Uterus (tissue), 4 donors: ENCODE data around the gene FOXC1. TPM values are rescaled to one million over a fixed set of nuclear protein-coding genes. Genes with fewer than 3 reads are reported as not detected.

Source experiments
- DNase-seq, 2 donors: peaks; one replicate each; pipeline ENCODE4 v3.0.0-alpha.2; 2019 to 2020
- H3K27ac ChIP-seq, 2 donors: fragments of 200-600 bp; sonication (generic); 1 replicate in 1 of 2; 2 replicates in 1 of 2; pipeline ENCODE4 v1.5.1; 2016 to 2018
- H3K27me3 ChIP-seq, 2 donors: fragments of 200-600 bp; sonication (generic); one replicate each; pipeline ENCODE4 v1.5.1; 2018 to 2019; ENCODE audit warnings: control low read depth in 1 of 2
- H3K36me3 ChIP-seq, 2 donors: fragments of 200-600 bp; sonication (generic); one replicate each; pipeline ENCODE4 v1.5.1; 2019; ENCODE audit warnings: control low read depth in 1 of 2
- H3K4me1 ChIP-seq, 2 donors: fragments of 200-600 bp; sonication (generic); one replicate each; pipeline ENCODE4 v1.5.1; 2018 to 2019; ENCODE audit warnings: control low read depth in 1 of 2
- H3K4me3 ChIP-seq, 2 donors: fragments of 200-600 bp; sonication (generic); 1 replicate in 1 of 2; 2 replicates in 1 of 2; pipeline ENCODE4 v1.5.1; 2018 to 2019; ENCODE audit warnings: mild to moderate bottlenecking in 1 of 2
- H3K9me3 ChIP-seq, 2 donors: fragments of 200-600 bp; sonication (generic); one replicate each; pipeline ENCODE4 v1.5.1; 2019; ENCODE audit warnings: control low read depth in 1 of 2
- CTCF ChIP-seq, 4 experiments: fragments of 200-600 bp in 2 of 4; fragments of 450-650 bp in 2 of 4; sonication (generic) in 2 of 4; IDR thresholded peaks; one replicate each; pipeline ENCODE4 v1.5.1; 2016 to 2019; ENCODE audit warnings: antibody characterized with exemption in 4 of 4, mild to moderate bottlenecking in 2 of 4, moderate library complexity in 1 of 4
- POLR2A ChIP-seq, 2 donors: fragments of 450-650 bp; IDR thresholded peaks; one replicate each; pipeline ENCODE4 v1.6.1; 2016; ENCODE audit warnings: antibody characterized with exemption in 2 of 2, mild to moderate bottlenecking in 1 of 2, moderate library complexity in 1 of 2
- intact Hi-C: fragments of 100-400 bp; cut with DNase I; formaldehyde crosslinking; loops from one replicate; pipeline ENCODE4 v1.15.1; 2023; ENCODE audit warnings: low total_unique reads
- total RNA-seq, 4 donors: library from RNA; depleted of rRNA in 3 of 4; stranded (reverse); fragments of >200 nt in 3 of 4; gene quantifications; one replicate each; pipeline versions ENCODE4 v1.1.0 to v1.2.4, GENCODE V29; 2014 to 2023
- donor health status: DM: yes; HTN: yes; CAD: no.

Gene FOXC1
- total RNA-seq, 4 donors from 2014 or later, result 1.8 to 15.2 (median 5.1) TPM

DNA sequence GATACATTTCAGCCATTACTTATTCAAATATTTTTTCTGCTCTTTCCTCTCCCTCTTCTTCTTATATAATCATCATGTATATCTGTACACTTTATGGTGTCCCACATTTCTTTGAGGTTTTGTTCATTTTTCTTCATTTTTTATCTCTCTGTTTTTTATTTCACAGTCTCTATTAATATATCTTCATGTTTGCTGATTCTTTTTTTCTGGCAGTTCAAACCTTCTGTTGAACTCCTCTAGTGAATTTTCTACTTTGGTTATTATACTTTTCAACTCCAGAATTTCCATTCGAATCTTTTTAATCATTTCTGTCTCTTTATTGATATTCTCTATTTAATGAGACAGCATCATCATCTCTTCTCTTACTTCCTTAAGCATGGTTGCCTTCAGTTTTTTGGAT is 38.9 kb upstream of the FOXC1 start:
- Histone ChIP-seq H3K4me3 (no peak overlapping the region), H3K27ac (no peak overlapping the region), H3K27me3 (no peaks in the 10 kb centered on the region), H3K4me1 (no peaks in the 10 kb centered on the region), H3K9me3 (peaks cover 0 to 9% of the 10 kb centered on the region in 2 donors), H3K36me3 (no peaks in the 10 kb centered on the region)
- no peak for TF ChIP-seq POLR2A (IDR thresholded peaks at IDR 0.05)
- no peak for TF ChIP-seq CTCF (IDR thresholded peaks at IDR 0.05)
- intact Hi-C loops, result no loop called here
- DNase-seq, result no peak

GRCh38 chr6:1572892-1573291 is 36.8 kb upstream of the FOXC1 start:
- Histone ChIP-seq H3K27ac (no peak overlapping the region), H3K36me3 (no peaks in the 10 kb centered on the region), H3K27me3 (no peaks in the 10 kb centered on the region), H3K9me3 (peaks cover 0 to 9% of the 10 kb centered on the region in 2 donors), H3K4me3 (no peak overlapping the region), H3K4me1 (no peaks in the 10 kb centered on the region)
- no peak for TF ChIP-seq POLR2A (IDR thresholded peaks at IDR 0.05)
- TF ChIP-seq CTCF (IDR thresholded peaks at IDR 0.05), result no peak
- intact Hi-C loops, result no loop called here
- DNase-seq, result no peak

DNA sequence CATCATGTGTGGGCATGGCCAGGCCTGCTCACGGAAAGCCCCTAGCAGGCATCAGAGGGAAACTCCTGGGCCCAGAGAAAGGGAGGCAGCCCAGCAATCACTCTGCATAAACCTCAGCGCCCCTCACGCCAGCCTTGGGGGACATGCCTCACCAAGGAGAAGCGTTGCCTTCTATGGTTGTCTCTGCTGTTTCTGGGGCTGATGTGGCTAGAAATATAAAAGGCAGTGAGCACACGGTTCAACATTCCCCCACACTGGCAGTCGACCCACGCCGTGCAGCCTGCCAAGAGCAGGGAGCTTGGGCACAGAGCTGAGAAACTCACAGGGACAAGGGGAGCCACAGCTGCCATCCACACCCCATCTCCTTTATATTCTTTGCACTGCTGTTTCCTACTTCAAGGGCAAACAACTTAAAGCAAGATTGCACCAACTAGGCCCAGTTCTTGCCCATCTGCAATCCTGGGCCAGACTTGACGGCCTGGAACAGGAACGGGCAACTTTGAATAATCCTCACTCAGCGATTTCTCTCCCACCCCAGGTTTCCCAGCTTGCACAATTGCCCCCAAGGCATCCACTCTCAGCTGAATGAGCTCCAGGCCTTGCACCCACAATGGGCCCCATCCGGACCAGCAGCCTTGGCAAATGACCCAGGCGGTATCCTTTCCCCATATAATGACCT is 35.5 kb upstream of the FOXC1 start:
- Histone ChIP-seq H3K27me3 (no peaks in the 10 kb centered on the region), H3K4me3 (no peak overlapping the region), H3K36me3 (no peaks in the 10 kb centered on the region), H3K9me3 (peaks cover 0 to 9% of the 10 kb centered on the region in 2 donors), H3K27ac (no peak overlapping the region), H3K4me1 (no peaks in the 10 kb centered on the region)
- intact Hi-C loops, result no loop called here
- DNase-seq, result no peak
- TF ChIP-seq CTCF (IDR thresholded peaks at IDR 0.05) (no peak), POLR2A (IDR thresholded peaks at IDR 0.05) (no peak)

GRCh38 chr6:1574890-1575209 is 34.9 kb upstream of the FOXC1 start:
- intact Hi-C loops, result no loop called here
- H3K4me3 ChIP-seq, result no peak overlapping the region

More at GRCh38 chr6:1574890-1575209, 34.9 kb upstream of the FOXC1 start:
- no peak for TF ChIP-seq CTCF (IDR thresholded peaks at IDR 0.05)
- no peak for TF ChIP-seq POLR2A (IDR thresholded peaks at IDR 0.05)
- Histone ChIP-seq H3K9me3 (peaks cover 0 to 9% of the 10 kb centered on the region in 2 donors), H3K36me3 (no peaks in the 10 kb centered on the region), H3K4me1 (no peaks in the 10 kb centered on the region), H3K27ac (no peak overlapping the region), H3K27me3 (no peaks in the 10 kb centered on the region)
- no peak for DNase-seq
